ENCODE data around the gene RALGAPA2.

DNA sequence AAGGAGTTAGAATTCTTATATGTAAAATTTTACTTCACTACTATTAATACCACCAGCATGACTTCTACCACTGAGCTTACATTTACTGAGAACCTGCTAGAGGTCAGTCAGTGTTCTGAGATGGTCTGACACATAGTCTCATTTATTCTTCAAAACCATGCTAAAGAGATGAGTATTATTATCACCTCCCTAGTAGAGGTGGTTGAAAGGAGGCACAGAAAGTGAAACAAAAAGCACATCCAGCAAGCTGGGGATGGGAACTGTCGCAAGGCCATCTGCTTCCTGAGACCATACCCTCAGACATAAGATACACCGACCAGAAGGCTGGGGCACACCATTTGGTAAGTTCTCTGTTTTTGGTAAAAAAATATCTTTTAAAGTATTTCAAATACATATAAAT is 206.9 kb downstream of the RALGAPA2 start:
- no peak for TF ChIP-seq EZH2 (IDR thresholded peaks at IDR 0.05; ENCODE audit: insufficient read depth, poor library complexity, severe bottlenecking)
- no peak for TF ChIP-seq EZH2phosphoT487 (IDR thresholded peaks at IDR 0.05; ENCODE audit: insufficient read depth, low read depth)

All from GM23248 (cell line).